NOMO-1 treated with dmso at 0.1 percent for 144 hours (cell line): ENCODE results near the gene ADCY4.
"Not testable (repeated sequence)": the region's sequence is repeated elsewhere in the genome, so short reads cannot be mapped to it uniquely, and the experiment has no call there.

ENCODE experiments used
- DNase-seq: peaks from one replicate; lab custom pipeline; 2025; ENCODE audit not compliant: unreplicated experiment; lab: John Stamatoyannopoulos, UW

The ADCY4 gene

GRCh38 chr14:24339284-24340151 lies 4.6 kb upstream of the ADCY4 start, which contains the start of gene RIPK3:
Gene RIPK3 (minus strand): TSS chr14:24339991. CDS start chr14:24339826, 165 bp downstream.
- DNase-seq: peak; percentile 53

- DNase-seq: no peak
Measured at GRCh38 chr14:24338843-24339242, 4.0 kb upstream of the ADCY4 start.

- no peak for DNase-seq
Measured at GRCh38 chr14:24337824-24338175, 2.9 kb upstream of the ADCY4 start.

- no peak for DNase-seq
Measured at GRCh38 chr14:24337144-24337823, 2.4 kb upstream of the ADCY4 start.

GRCh38 chr14:24335461-24336171 lies 745 bp upstream of the ADCY4 start:
- peak; percentile 50 for DNase-seq

GRCh38 chr14:24332268-24332993 lies 2.4 kb downstream of the ADCY4 start:
- peak; percentile 38 for DNase-seq

GRCh38 chr14:24331731-24332267 lies 3.1 kb downstream of the ADCY4 start:
- DNase-seq: no peak

- DNase-seq: no peak
Measured at GRCh38 chr14:24330973-24331674, 3.7 kb downstream of the ADCY4 start.

- DNase-seq: peak; percentile 16
Measured at GRCh38 chr14:24329736-24330135, 5.1 kb downstream of the ADCY4 start.

GRCh38 chr14:24329073-24329663 lies 5.7 kb downstream of the ADCY4 start:
- no peak for DNase-seq

- DNase-seq: not testable (repeated sequence)
Measured at GRCh38 chr14:24327914-24328313, 7.0 kb downstream of the ADCY4 start.

- DNase-seq: peak; percentile 46
Measured at GRCh38 chr14:24327303-24327702, 7.6 kb downstream of the ADCY4 start.

- no peak for DNase-seq
Measured at GRCh38 chr14:24325963-24326362, 8.9 kb downstream of the ADCY4 start.

GRCh38 chr14:24325041-24325530 lies 9.8 kb downstream of the ADCY4 start:
- no peak for DNase-seq

GRCh38 chr14:24324024-24324423 lies 10.8 kb downstream of the ADCY4 start:
- DNase-seq: no peak

- no peak for DNase-seq
Measured at GRCh38 chr14:24323341-24323740, 11.5 kb downstream of the ADCY4 start.

- DNase-seq: no peak
Measured at GRCh38 chr14:24322672-24323071, 12.2 kb downstream of the ADCY4 start.

GRCh38 chr14:24321212-24321975 lies 13.5 kb downstream of the ADCY4 start:
- no peak for DNase-seq
